ENCODE measurements around the gene RPTOR. TPM values are rescaled to one million over a fixed set of nuclear protein-coding genes. Genes with fewer than 3 reads are reported as not detected.

Gene RPTOR
- total and polyA plus RNA-seq, 10 of the 15 experiments (the other 5 are each of a cell fraction or from before 2014, with no cell fraction given) = 0.18 to 32.1 (median 7.8) TPM

GRCh38 chr17:80762076-80762475, 217.4 kb downstream of the RPTOR start:
- H3K36me3 ChIP-seq (ENCODE audit: control insufficient read depth in 2 of 2, insufficient read depth in 2 of 2, low read length in 1 of 2) = no peaks in the 10 kb centered on the region; a peak in 1 of 4 replicates
- BruUV-seq (replicated peaks) = no TSS peak
- H3K27me3 ChIP-seq (replicated peaks in 1 of 2; ENCODE audit: control insufficient read depth in 2 of 2, insufficient read depth in 2 of 2, low read length in 1 of 2) = no peaks in the 10 kb centered on the region
- no peaks in the 10 kb centered on the region for H3K9me3 ChIP-seq (replicated peaks; ENCODE audit: control insufficient read depth, insufficient read depth, low read length)
- H3K4me3 ChIP-seq = no peak overlapping the region
- no peak for DNase-seq (ENCODE audit: low read depth, low spot score)
- SMC1A ChIA-PET (ENCODE audit: uncharacterized antibody, unreplicated experiment) = no interaction called here
- 99% methylated on average over 11 of the region's 11 CpGs for WGBS (ENCODE audit: insufficient coverage, insufficient replicate concordance, low lambda C conversion rate, missing lambda C conversion rate)
- peaks cover 28% of the 10 kb centered on the region for H3K4me1 ChIP-seq (ENCODE audit: control insufficient read depth, insufficient read depth, low read length)
- FAIRE-seq = no peak
- POLR2A ChIA-PET = no interaction called here
- no peak for TF ChIP-seq MTA2 (IDR thresholded peaks at IDR 0.05; ENCODE audit: low read depth)
- TF ChIP-seq PML (IDR thresholded peaks at IDR 0.05; ENCODE audit: low read length) = no peak
- TF ChIP-seq IKZF1 (conservative IDR thresholded peaks at IDR 0.05) = no peak
- no peak for TF ChIP-seq MAX (IDR thresholded peaks at IDR 0.05; ENCODE audit: low read depth, low read length)
- no peak for TF ChIP-seq CREB1 (IDR thresholded peaks at IDR 0.05; ENCODE audit: low read depth)
- no peak for TF ChIP-seq MYB (IDR thresholded peaks at IDR 0.05; ENCODE audit: borderline replicate concordance, low read depth, low read length)
- TF ChIP-seq CEBPB (IDR thresholded peaks at IDR 0.05; ENCODE audit: borderline replicate concordance in 1 of 2, low read depth in 2 of 2, low read length in 2 of 2) = no peak
- ATAC-seq = no peak
- no peaks in the 10 kb centered on the region; the same call in 1 of the 2 replicates for H3K79me2 ChIP-seq (ENCODE audit: control insufficient read depth, insufficient read depth, low read length)
- H3K4me2 ChIP-seq (ENCODE audit: control insufficient read depth, insufficient read depth) = no peak overlapping the region
- intact Hi-C loops (cut with micrococcal nuclease; ENCODE audit: unreplicated experiment) (no loop called here), in situ Hi-C loops (cut with MboI) (no loop called here)
- RAD21 ChIA-PET (ENCODE audit: unreplicated experiment) = no interaction called here
- CTCF ChIA-PET = no interaction called here
- no peak overlapping the region for H3K27ac ChIP-seq (ENCODE audit: control insufficient read depth, insufficient read depth)
- H2AFZ ChIP-seq (ENCODE audit: control insufficient read depth, low read depth, low read length) = no peak overlapping the region
- H3K9ac ChIP-seq (ENCODE audit: control insufficient read depth, insufficient read depth, low read length) = no peak overlapping the region
- H4K20me1 ChIP-seq (ENCODE audit: control insufficient read depth, insufficient read depth) = no peaks in the 10 kb centered on the region

GRCh38 chr17:80763293-80763867, 218.7 kb downstream of the RPTOR start:
- ChIA-PET POLR2A (interaction anchor here (0.7 kb wide), 1 partner anchor 34 kb away, joined by 3 read pairs; no protein-coding TSS in a partner anchor), SMC1A (ENCODE audit: uncharacterized antibody, unreplicated experiment) (interaction anchor here (0.8 to 1.7 kb wide), 4 partner anchors 11 to 28 kb away, joined by 3 to 5 read pairs (median 4); no protein-coding TSS in a partner anchor), CTCF (interaction anchor here (0.7 to 1.2 kb wide), 3 partner anchors 9 to 45 kb away, joined by 3 to 4 read pairs (median 3); no protein-coding TSS in a partner anchor), RAD21 (ENCODE audit: unreplicated experiment) (no interaction called here)
- in situ Hi-C loops (cut with MboI) (no loop called here), intact Hi-C loops (cut with micrococcal nuclease; ENCODE audit: unreplicated experiment) (no loop called here)
- WGBS (ENCODE audit: insufficient coverage, insufficient replicate concordance, low lambda C conversion rate, missing lambda C conversion rate) = 88% methylated on average over 15 of the region's 15 CpGs
- no peak overlapping the region for H3K4me3 ChIP-seq
- no peak overlapping the region for H3K27ac ChIP-seq (ENCODE audit: control insufficient read depth, insufficient read depth)
- FAIRE-seq (no peak), DNase-seq (ENCODE audit: low read depth, low spot score) (no peak), ATAC-seq (no peak)
- no TSS peak for BruUV-seq (replicated peaks)
- no peaks in the 10 kb centered on the region for H3K9me3 ChIP-seq (replicated peaks; ENCODE audit: control insufficient read depth, insufficient read depth, low read length)
- H2AFZ ChIP-seq (ENCODE audit: control insufficient read depth, low read depth, low read length) = no peak overlapping the region
- no peak overlapping the region for H3K9ac ChIP-seq (ENCODE audit: control insufficient read depth, insufficient read depth, low read length)
- H3K36me3 ChIP-seq (ENCODE audit: control insufficient read depth in 2 of 2, insufficient read depth in 2 of 2, low read length in 1 of 2) = no peaks in the 10 kb centered on the region; a peak in 1 of 4 replicates
- H3K4me2 ChIP-seq (ENCODE audit: control insufficient read depth, insufficient read depth) = no peak overlapping the region
- no peaks in the 10 kb centered on the region; the same call in 1 of the 2 replicates for H3K79me2 ChIP-seq (ENCODE audit: control insufficient read depth, insufficient read depth, low read length)
- peaks cover 28% of the 10 kb centered on the region for H3K4me1 ChIP-seq (ENCODE audit: control insufficient read depth, insufficient read depth, low read length)
- H4K20me1 ChIP-seq (ENCODE audit: control insufficient read depth, insufficient read depth) = no peaks in the 10 kb centered on the region
- no peaks in the 10 kb centered on the region for H3K27me3 ChIP-seq (replicated peaks in 1 of 2; ENCODE audit: control insufficient read depth in 2 of 2, insufficient read depth in 2 of 2, low read length in 1 of 2)
- TF ChIP-seq BCLAF1 (IDR thresholded peaks at IDR 0.05) (no peak), SMC3 (IDR thresholded peaks at IDR 0.05; ENCODE audit: borderline replicate concordance, low read length) (no peak), BRCA1 (IDR thresholded peaks at IDR 0.05; ENCODE audit: low read depth, low read length) (no peak), KLF5 (IDR thresholded peaks at IDR 0.05; ENCODE audit: partially characterized antibody) (no peak), CBX3 (IDR thresholded peaks at IDR 0.05; ENCODE audit: borderline replicate concordance, low read depth) (no peak), HCFC1 (IDR thresholded peaks at IDR 0.05; ENCODE audit: low read length) (no peak), MYC (IDR thresholded peaks at IDR 0.05; ENCODE audit: insufficient read depth, insufficient read length, insufficient replicate concordance, low read length, severe bottlenecking) (no peak)
